ENCODE data around the gene AKAP13. TPM values are rescaled to one million over a fixed set of nuclear protein-coding genes. Genes with fewer than 3 reads are reported as not detected.

Gene AKAP13
- total RNA-seq, 1 donor from 2014 or later: 112 TPM

DNA sequence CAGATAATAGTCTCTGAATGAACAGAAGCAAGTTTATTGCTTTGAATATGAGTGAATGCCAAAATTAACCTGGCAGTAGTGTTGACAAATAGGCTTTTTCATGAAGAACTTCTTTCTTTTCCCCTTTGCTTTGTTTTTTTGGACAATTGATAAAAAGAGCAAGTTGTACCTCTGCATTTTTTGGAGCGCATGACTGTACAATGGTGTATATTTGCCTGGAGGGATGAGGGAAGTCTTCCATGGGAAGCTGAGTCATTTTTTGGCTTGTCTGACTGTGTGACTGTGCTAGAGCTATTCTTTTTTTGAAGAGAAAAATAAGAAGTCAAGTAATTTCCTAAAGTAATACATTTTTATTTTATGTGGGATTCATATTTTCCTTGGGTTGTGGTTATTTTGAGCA lies 227.4 kb downstream of the AKAP13 start:
- DNase-seq (ENCODE audit: extremely low read depth, low read depth, low spot score): no peak

DNA sequence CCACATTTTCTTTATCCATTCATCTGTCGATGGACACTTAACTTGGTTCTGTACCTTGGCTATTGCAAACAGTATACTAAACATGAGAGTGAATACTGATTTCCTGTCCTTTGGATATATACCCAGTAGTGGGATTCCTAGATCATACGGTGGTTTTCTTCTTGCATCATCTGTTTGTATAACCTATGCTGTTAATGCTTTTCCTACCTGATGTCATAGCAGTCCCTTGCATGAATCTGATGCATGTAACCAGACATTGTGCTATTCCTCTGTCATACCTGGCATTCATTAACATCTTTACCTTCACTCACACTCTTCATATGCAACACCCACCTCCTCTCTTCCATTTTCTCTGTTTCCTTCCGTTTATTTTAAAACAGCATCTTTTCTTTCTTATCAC lies 229.1 kb downstream of the AKAP13 start:
- DNase-seq (ENCODE audit: extremely low read depth, low read depth, low spot score): no peak

DNA sequence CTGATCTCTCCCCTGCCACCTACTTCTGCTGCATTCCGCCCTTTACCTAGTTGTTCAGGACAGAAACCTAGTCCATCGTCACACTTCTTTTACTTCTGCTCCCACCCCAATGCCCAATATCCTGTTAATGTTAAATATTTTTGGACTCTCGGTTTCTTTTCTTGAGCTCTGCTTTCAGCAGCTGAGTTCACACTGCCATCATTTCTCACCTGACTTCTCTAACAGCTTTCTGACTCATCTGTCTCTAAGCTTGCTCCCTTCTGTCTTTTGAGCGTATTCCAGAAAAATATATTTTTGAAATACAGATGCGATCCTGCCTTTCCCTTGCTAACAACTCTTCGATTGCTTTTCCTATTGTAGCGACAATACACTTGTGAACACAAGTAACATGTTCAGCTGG lies 231.0 kb downstream of the AKAP13 start:
- no peak for DNase-seq (ENCODE audit: extremely low read depth, low read depth, low spot score)

DNA sequence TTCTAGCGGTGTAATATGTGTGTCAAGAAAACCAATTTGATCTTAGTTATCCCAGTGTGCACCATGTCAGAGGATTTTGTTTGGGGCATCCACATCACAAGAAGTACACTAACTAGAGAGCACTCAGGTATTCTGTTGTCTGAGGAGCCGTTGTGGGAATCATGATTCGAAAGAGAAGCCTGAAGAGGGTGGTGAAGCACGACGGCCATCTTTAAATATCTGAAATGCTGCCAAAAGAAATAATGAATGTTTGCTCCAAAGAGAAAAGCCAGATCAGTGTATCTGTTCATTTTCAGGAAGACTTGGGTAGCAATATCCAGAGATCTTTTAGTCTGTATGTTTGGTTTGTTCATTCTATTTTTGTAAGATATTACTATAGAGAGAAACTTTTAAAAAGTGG lies 233.7 kb downstream of the AKAP13 start:
- no peak for DNase-seq (ENCODE audit: extremely low read depth, low read depth, low spot score)

DNA sequence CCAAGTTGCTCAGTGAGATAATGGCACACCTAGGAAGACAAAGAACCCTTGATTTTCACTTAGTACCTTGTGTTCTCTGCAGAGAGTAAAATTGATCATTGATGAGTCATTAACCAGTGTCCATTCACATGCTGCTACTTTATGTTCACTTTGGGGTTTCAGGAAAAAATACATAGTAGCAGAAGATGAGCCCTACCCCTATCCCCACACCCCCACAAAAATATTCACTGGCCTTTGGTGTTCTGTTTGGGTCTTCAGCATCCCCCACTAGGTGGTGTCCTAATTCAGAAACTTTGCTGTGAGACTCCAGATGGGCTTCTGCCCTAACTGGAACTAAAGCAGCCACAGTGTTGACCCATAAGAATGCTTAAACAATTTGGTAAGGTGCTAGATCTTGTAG lies 235.5 kb downstream of the AKAP13 start:
- no peak for DNase-seq (ENCODE audit: extremely low read depth, low read depth, low spot score)

DNA sequence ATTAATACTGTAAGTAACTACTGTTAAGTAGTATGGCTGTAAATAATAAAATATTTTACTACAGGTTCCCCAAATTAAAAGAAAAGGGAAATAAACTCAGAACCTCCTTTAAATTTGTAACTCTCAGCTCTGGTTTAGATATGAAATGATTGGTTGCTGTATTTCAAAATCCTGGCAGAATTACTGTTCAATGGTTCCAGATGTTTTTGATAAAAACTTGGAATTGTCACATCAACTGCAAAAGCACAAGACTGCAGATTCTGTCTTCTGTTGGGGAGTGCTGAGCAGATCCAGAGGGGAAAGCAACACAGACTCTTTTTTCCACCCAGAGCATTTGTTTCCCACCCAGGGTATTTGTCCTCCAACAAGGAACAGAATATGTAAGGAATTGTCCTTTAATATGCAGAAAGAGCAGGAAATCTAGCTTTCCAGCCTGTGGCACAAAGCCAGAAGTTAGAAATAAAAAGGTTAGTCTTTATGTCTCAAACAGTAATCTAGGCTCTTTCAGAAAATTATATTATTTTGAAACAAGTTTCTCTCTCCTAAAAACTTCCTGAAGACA lies 236.2 kb downstream of the AKAP13 start:
- DNase-seq (ENCODE audit: extremely low read depth, low read depth, low spot score): no peak

DNA sequence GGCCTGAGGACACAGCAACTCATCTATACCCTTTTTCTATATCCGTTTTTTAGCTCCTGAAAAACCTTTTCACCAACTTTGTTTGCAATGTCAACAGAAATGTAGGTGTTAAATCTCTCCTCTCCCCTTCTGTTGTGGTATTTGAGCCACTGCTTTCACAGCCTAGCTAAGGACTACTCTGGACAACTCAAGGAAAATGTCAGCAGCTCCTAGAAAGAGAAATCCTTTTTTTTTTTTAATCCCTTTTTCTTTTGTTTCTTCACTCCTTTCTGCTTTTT lies 237.8 kb downstream of the AKAP13 start:
- no peak for DNase-seq (ENCODE audit: extremely low read depth, low read depth, low spot score)

DNA sequence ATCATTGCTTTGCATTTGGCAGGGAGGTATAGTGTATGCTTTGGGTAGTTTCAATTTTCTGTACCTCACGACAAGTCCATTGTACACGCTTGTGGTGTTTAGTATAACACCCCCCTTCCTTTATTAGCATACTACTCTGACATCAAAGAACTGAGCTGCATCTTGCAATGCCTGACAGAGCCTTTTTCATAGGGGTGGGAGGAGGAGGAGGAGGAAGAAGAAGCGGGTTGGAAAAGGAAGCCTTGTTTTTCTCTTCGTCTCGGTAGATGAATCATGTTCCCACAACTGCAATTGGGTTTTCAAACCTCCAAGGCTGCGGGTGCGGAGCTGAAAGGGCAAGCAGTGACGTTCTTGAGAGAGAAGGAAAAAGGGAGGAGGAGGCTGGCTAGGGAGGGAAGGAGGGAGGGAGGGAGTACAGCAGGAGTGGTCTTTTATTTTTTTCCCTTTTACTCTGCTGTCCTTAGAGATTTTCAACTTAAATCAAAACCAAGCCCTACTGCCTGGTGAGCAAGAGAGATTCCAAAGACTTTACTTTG lies 238.6 kb downstream of the AKAP13 start:
- no peak for DNase-seq (ENCODE audit: extremely low read depth, low read depth, low spot score)

DNA sequence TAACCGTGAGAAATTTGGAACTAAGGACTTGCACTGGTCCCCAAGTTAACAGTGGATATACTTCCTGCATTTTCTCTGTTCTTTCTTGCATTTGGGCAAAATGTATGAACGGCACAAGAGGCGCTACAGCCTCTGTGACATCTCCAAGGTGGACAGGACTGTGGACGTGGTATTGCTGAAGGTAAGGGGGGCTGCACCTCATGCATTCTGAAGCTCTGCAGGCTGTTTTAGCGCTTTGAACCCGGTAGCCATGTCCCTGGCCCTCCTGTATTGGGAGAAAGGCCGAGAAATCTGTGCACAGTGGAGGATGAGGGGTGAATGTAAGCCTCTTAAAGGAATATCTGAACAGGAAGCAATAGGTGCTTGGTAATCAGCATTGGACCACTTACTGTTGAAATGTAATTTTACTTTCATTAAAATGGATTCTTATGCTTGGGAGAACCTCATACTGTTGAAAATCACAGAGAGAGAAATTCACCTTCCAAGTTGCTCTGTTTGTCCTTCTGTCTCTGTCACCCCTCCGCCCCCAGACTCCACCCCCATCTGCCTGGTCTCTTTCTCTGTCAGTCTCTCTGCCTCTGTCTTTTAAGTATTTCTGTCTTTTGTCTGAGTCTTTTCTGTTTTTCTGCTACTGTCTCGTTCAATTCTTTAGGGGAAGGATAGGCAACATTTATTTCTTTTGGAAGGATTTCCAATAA lies 239.7 kb downstream of the AKAP13 start:
- DNase-seq (ENCODE audit: extremely low read depth, low read depth, low spot score): no peak

DNA sequence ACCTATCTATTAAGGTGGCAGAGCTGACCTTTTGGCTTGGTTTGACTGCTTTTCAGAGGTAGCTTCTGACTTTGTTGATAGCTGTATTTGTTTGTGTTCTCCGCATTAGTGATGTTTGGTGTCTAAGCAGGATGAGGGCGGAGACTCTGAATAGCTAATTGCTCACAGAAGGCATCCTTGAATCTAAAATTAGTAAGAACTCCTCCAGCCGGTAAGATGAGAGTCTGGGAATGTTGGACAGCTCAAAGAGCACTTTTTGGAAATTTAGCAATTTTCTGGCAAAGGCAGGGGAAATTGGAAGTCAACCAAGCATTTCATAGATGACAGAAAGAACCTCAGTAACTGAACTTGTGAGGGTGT lies 240.3 kb downstream of the AKAP13 start:
- DNase-seq (ENCODE audit: extremely low read depth, low read depth, low spot score): no peak

DNA sequence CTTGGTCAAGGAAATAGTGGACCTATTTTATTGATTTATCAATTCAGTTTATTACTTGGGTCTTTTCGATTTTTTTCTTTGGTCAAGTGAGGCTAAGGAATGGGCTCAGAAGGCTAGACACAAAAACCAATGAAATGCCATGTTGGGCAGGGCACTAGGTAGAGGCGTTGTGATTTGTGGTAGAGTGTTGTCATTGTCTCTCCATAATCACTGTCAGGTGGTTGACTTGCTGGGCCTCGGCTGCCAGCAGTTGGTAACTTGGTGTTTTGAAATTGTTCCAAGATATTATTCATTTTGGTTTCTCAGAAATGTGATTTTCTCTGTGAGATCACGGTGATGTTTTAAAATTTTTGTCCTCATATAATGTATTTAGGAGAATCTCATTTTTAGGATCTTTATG lies 240.7 kb downstream of the AKAP13 start:
- DNase-seq (ENCODE audit: extremely low read depth, low read depth, low spot score): no peak

DNA sequence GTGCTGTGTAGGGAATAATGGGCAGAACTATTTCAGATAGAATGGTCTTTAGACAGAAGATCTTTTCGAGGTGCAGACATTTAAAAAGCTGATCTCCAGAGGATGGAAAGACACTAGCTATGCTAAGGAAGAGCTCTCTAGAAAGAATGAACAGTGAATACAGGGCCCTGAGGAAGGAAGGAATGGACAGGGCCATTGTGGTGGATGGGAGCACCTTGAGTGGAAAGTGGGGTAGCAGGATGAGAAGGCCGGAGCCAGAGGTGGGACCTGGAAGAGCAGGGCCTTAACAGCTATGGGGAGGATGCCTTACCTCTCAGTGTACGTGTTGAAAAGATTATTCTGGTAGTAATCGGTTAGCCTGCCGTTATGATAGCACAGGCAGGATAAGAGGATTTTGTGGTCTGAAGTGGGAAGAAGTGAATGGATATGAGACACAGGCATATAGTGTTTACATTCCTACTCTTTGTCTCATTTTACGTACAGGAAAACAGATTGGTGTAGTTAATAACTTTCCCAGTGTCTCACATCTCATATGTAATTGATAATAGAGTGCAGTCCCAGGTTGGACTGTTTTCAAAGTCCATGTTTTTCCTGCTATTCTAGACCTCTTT lies 241.9 kb downstream of the AKAP13 start:
- DNase-seq (ENCODE audit: extremely low read depth, low read depth, low spot score): no peak

DNA sequence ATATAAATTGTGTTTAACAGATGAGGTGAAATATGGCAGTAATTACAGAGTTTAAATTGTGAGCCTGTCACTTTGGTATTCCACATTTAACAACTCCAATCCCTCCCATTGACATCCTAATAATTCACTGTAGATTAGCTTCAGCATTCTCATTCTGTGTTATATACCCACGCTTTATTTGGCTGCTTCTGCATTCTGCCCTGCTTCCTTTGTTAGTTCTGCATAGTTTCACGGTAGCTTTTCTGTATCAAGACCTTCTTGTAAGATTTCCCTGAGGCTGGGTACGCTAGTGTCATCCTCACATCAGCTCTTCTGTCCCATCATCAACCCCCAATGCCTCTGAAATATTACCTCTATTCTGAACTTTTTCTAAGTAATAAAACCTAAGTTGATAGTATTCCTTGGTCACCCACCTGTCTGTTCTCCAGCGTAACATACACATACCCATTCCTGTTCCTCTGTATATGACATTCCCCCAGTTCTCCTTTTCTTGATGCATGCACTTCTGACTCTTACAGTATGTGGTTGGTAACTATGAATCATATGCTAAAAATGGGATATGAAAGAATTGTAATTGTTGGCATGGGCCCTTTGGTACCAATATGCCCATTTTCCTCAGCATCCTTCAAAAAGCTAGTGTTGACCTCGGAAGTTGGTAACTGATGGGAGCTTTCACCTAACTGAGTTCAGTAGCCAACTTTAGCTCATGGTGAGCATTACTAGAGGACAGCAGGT lies 243.1 kb downstream of the AKAP13 start:
- DNase-seq (ENCODE audit: extremely low read depth, low read depth, low spot score): no peak

DNA sequence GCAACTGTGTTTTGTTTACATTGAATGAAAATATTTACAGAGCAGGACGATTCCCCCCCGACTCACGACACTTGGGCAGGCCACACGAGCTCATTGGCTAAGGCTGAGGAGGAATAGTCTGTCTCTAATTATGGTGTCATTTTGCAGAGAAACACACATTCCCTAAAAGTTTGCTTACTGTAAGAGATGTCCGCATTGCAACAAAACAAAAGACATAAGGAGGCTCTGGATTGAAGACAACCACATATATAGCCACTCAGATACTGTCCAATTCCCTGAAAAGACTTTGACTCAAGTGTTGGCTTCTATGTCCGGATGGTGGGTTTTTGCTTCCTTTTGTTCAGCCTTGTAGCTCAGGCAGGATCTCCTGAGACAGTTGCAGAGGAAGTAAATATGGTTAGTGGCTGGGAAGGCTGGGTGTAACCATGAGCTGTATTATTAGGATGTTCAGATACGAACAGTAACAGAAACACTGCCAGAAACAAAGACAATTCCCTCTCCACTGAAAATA lies 243.9 kb downstream of the AKAP13 start:
- no peak for DNase-seq (ENCODE audit: extremely low read depth, low read depth, low spot score)

DNA sequence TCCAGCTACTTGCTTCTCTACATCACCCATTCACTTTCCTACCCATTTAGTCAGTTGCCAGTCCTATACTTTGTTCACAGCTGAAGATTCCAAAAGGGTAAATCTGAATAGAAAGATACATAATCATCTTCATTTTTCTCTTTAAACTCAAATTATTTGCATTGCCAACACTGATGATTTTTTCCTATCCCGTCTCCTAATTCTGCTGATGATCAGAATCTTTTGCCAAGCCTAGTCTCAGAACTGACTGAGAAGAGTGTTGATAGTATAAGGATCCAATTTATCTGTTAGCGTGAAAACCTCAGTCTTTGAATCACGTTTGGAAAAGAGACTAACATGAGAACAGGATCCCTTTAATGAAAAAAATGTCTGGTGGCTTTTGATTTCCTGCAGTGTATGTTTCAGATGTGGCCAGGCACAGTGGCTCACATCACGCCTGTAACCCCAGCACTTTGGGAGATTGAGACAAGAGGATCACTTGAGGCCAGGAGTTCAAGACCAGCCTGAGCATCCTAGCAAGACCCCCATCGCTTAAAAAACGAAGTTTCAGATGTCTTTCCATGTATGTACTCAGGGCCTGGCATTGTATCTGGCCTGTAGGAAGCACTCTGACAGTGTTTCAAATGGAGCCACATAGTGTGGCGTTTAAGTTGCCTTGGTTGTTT lies 244.9 kb downstream of the AKAP13 start:
- no peak for DNase-seq (ENCODE audit: extremely low read depth, low read depth, low spot score)

DNA sequence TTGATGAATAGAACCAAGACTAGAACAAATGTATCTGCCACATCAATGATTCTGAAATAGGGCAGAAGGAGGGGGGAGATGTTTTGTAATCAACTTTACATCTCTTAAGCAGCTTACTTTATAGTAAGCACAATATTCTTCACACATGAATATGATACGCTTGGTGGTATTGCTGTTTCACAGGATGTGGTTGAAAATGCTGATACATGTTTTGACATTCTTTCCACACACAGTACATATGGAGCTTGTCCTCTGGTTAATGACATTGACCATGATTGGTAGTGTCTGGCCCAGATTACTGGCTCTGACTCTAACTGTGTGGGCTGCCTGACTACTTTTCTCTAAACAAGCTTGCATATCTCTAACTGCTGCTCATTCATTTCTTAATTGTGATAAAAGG lies 245.5 kb downstream of the AKAP13 start:
- no peak for DNase-seq (ENCODE audit: extremely low read depth, low read depth, low spot score)

DNA sequence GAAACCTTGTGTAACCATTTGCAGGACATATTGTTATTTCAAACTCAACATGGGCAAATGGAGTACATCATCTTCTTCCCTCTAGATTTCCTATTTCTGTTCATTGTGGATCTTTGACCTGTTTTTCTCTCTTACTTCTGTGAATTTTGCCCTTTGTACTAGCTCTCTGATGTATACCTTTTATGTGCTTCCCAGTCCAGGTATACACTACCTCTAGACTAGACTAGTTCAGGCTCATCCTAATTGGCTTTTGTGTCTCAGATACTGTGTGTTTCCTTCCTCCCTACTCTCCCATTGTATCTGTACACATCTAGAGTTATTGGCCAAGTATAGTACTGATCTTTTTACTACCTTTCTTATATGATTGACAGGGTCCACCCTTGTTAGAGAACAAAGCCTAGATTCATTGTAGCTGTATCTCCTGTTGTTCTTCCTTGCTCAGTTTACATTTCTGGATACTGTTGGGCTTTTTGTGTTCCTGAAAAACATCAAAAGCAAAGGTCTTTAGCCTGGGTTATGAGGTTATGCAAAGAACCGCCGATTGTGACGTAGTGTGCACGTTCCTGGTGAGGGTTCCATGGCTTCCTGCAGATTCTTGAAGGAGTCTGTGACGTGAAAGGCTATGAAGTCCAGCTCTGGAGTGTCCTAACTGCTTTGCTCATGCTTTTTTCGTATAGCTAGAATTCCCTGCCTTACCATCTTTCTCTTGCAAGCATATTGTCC lies 247.0 kb downstream of the AKAP13 start:
- DNase-seq (ENCODE audit: extremely low read depth, low read depth, low spot score): no peak

DNA sequence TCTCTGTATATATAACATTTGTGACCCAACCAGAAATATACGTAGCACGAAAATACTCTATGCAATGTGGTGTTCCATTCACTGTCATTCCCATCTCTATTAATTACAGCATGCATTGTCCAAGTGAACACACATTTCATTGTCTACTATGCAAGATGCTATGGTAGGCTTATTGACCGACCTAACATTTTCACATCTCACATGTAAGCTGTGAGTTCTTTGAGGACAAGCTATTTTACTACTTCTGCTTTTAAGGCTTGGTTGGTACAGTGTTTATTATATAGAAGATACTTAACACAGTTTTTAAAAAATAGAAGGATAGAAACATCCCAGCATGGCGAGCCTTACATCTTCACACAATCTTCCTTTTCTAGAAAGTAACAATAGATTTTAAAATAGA lies 249.9 kb downstream of the AKAP13 start:
- DNase-seq (ENCODE audit: extremely low read depth, low read depth, low spot score): no peak

DNA sequence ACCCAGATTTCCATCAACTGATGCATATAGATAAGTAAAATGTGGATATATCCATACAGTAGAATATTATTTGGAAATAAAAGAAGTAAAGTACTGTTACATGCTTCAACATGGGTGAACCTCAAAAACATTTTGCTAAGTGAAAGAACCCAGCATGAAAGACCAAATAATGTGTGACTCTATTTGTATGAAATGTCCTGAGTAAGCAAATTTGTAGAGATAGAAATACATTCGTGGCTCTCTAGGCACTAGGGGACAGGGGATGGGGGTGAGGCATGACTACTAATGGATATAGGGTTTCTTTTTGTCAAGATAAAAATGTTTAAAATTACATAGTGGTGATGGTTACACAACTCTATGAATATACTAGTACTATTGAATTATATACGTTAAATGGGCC lies 250.6 kb downstream of the AKAP13 start:
- DNase-seq (ENCODE audit: extremely low read depth, low read depth, low spot score): no peak

DNA sequence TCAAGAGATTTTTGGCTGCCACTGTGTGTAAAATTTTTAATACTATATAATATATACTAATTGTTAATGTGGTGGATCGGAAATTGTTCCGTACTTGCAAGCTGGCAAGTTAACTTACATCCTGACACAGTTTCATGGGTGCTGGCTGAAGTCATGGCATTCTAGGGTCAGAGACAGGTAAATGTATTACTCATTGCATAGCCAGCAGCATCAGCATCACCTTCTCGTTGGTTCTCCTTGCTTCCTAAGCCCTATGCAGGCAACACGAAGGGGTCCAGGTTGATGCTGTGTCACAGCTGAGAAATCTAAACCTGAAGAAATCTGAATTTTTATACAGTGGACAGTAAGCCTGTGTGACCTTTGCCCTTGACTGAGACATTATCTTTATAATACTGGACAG lies 251.6 kb downstream of the AKAP13 start:
- DNase-seq (ENCODE audit: extremely low read depth, low read depth, low spot score): no peak

DNA sequence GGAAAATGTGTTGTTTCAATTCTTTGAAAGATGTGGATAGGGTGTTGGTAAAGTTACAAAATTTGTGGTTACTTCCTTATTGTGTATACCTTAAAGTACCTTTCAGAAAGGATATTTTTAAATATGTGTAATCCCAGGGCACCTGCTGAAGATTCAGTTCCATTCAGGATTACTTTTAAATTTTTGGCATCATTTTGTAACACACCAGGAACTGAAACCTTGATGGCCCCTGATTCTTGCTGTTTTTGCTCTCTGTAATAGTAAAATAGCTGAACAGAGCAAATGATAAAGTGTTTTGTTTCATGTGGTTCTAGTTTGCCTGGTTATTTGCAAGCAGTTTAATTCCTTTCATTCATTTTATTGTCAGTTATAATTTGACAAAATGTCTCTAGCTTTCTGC lies 253.5 kb downstream of the AKAP13 start:
- DNase-seq (ENCODE audit: extremely low read depth, low read depth, low spot score): no peak
